Mesenteric fat pad (tissue), 1 donor: ENCODE data around the gene EIF3K. TPM values are rescaled to one million over a fixed set of nuclear protein-coding genes. Genes with fewer than 3 reads are reported as not detected.

Experiments
- DNase-seq: peaks from one replicate; pipeline ENCODE4 v3.0.0-alpha.2; 2020; ENCODE audit warnings: low spot score
- total RNA-seq: library from RNA; stranded (reverse); fragmentation: NEBNext Ultra II Directional; extraction: Animal tissue kit (Norgen Biotek cat#: 25700); gene quantifications from one replicate; pipeline ENCODE4 v1.2.1, GENCODE V29; 2021
- donor health status: DM: yes; HTN: yes; CAD: no.

Gene EIF3K
- total RNA-seq, 1 donor from 2014 or later = 252 TPM

- DNase-seq = no peak
These were observed 47.1 kb downstream of the EIF3K start for GRCh38 chr19:38665950-38666662.

GRCh38 chr19:38666663-38667511 lies 47.9 kb downstream of the EIF3K start:
- no peak for DNase-seq

DNA sequence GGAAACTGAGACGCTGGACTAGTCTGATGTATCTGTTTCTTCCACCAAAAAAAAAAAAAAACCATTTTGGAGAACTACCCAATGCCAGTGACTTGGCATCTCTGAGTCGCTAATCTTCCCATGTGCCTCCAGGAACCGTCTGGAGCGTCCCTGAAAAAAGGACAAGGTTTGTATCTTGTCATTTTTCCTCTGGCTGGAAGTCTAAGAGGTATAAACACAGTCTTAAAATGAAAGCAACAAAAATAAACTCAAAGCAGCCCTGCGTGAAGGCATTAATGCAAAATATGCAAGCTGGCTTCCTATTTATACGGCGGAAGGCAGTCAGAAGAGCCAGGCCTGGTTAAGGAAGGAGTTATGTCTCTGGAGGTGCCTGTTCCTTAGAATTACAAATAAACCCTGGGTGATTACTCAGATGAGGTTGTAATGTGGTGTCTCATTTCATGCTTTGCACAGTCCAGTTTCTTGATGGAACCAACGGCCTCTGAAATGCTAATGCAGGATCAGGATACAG lies 48.7 kb downstream of the EIF3K start:
- no peak for DNase-seq

DNA sequence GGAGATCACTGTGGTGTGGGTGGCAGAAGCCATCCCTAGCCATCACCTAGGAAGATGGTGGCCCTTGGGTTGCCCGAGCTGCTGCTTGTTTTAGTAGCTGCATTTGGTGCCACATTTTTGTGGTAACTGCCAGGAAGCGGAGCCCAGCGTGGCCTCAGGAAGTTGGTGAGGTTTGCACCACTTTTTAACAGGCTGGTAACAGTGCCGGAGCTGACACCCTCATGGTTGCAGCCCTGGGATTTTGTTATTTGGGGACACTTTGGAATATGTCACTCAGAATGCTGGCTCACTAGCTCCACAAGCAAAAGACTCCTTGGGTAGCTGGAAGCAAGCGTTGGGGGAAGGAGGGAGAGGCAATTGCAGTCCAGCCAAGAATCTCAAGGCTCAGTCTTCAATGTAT lies 50.6 kb downstream of the EIF3K start:
- no peak for DNase-seq

DNA sequence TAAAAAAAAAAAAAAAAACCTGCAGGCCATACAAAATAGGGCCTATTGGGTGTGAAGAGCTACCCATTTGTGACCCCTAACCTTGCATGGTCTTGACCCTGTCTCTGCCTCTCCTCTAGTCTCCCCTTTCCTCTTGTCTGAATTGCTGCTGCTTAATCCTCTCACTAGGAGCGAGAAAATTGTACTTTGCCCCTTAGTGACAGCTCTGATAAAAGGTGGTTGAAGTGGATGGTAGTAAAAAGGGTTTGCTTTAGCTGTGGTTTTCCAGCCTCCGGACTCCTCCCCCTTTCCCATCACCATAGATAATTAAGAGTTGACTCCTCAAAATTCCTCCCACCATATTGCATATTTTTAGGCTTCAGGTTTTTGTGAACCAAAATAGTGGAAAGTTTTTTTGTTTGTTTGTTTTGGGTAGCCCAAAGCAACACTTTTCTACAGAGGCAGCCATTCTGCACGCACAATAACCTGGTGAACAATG lies 52.0 kb downstream of the EIF3K start:
- DNase-seq = no peak

GRCh38 chr19:38671654-38672053 lies 52.7 kb downstream of the EIF3K start:
- no peak for DNase-seq

- DNase-seq = no peak
These were observed 54.0 kb downstream of the EIF3K start for GRCh38 chr19:38673030-38673429.

GRCh38 chr19:38674388-38675171 lies 55.6 kb downstream of the EIF3K start:
- DNase-seq = no peak

DNA sequence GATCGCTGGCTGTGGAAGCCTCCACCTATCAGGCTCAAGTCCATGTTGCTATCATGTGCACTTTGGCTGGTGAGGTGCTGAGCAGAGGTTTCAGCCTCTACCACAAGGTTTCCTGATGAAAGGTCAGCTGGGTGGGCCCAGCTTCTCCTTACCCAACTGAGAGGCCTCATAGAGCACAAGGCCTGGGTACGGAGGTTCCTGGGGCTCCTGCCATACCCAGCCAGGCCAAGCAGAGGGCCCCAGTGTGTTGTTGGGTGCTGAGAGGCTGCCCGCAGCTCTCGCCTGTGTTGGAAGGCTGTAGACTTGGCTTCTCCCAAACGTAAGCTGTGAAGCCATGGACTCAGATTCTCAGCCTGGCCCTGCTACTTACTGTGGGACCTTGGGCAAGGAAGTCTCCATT lies 56.6 kb downstream of the EIF3K start:
- DNase-seq = no peak

- no peak for DNase-seq
These were observed 57.3 kb downstream of the EIF3K start for GRCh38 chr19:38676023-38676877.

GRCh38 chr19:38676878-38677646 lies 58.1 kb downstream of the EIF3K start:
- no peak for DNase-seq

DNA sequence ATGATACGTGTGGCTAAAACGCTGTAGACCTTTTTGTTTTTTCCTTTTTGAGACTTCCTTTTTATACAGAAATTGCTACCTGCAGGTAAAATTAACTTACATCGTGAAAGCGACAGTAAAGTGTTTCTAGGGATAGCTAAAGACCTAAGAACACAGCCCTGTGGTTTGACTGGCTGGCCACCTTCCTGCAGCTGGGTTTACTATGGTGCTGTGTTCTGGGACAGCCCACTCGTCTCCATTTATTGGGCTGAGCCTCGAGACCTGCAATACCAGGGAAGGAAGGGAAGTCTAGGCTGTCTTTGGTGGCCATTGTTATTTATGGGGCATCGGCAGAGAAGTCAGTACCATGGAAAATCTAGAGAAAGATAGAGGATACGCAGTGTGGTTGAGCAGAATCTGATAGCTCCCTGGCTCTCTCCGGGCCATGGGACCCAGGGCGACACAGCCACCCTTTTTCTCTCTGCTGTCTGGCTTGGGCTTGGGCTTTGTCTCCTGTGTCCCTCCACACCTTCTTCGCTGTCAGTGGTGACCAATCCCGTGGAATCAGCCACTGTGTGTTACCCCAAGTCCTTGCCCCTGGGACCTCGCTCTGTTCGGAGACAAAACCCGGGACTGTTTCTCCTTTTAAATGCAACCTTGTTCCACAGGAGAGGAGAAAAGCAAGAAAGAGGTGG lies 59.4 kb downstream of the EIF3K start:
- DNase-seq = no peak

DNA sequence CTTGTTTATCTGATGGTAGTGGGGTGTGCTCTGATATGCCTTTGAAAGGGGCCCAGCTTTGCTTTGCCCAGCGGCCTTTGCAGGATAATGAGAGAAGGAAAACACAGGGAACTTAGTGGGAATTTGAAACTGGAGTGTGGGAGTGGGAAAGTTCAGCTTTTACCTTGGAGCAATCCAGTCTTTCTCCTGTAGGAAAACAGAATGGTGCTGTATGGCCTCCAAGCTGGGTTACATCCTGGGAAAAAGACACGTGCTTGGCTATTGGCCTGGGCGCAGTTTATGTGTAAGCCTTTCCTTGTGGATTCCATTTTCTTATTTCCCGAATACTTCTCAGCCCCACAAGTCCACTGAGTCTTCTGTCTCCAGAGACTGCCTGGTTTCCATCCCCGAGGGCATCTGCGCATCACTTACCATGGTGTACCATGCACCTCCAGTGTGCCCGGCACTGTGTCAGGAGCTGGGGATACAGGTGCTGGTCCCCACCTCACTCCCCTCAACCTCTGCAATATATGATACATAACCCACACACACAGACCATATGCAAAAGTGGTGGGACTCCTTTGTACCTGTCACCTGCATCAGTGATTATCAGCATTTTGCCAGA lies 60.0 kb downstream of the EIF3K start:
- DNase-seq = no peak

DNA sequence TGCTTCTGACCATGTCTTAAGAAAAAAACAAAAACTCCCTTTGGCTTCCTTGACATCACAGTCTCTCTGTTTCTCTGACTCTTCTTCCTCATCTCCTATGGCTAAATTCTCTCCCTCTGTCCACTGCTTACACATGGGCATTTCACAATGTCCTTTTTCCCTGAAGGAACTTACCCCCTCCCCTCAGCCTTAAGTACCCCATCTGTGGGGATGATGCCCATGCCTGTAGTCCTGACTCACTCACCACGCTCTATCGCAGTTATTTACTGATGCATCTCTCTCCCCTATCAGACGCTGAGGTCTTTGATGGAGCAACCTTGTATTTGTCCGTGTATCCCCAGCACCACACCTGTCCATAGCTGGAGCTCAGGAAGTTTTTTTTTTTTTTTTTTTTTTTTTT lies 60.9 kb downstream of the EIF3K start:
- no peak for DNase-seq

GRCh38 chr19:38682195-38682867 lies 63.3 kb downstream of the EIF3K start:
- DNase-seq = no peak

DNA sequence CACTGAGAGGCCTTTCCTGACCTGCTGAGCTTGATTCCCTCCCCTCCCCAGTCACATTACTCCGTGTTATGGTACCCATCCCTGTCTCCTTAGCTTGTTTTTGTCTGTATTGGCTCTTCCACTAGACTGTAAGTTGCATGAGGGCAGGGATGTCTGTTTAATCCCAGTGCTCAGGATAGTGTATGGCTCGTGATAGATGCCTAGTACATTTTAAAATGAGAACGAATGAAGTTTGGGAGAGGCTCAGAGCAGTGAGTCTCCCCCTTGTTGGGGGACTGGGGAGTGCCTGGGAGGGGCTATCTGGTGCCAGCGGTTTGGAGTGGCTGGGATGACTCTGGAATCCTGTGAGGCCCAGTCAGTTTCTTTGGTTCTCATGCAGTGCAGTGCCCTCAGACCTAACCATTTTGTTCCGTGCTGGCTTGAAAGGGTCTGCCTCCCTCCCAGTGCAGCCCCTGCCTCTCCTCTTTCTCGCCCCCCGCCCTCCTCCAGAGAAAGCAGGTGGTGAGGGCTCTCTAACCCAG lies 63.9 kb downstream of the EIF3K start:
- no peak for DNase-seq

DNA sequence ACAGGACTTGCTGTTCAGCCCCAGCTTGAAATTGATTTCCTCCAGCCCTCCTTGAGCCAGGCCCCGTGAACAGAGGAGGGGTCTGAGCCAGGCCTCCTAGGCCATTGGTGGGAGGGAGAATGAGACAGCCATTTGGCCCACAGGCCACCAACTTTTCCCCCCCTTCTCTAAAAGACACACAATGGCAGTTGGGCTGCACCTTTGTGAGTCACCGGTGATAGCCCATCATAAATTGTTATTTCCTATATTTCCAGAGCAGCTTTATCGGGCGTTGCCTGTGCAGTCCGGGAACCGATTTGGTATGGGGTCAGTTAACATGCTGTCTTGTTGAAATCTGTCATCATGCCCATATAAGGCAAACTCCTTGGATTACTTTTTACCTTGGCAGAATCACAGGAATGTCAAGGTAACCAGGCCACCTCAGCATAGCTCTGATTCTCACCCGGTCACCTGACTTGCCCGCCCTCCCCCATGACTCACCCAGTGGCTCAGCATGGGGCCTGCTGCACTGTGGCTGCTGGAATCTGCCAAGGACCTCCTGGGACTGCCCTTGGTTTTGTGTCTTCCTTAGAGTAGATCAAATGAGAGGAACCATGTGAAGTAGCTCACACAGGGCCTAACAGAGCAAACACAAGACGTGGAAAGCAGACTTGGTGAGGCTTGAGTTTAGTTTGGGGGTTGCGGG lies 64.5 kb downstream of the EIF3K start:
- no peak for DNase-seq
